Smooth muscle cell (in vitro differentiated cells): ENCODE measurements around the gene EFCAB13. TPM values are rescaled to one million over a fixed set of nuclear protein-coding genes. Genes with fewer than 3 reads are reported as not detected.

ENCODE experiments used
- DNase-seq: peaks from one replicate; lab custom pipeline; 2025; ENCODE audit not compliant: unreplicated experiment; lab: John Stamatoyannopoulos, UW
- H2AFZ ChIP-seq: fragments of 200-600 bp; sonication (generic); 2 replicates; pipeline ENCODE4 v1.6.0; 2016; ENCODE audit warnings: antibody characterized with exemption, low read depth, mild to moderate bottlenecking
- H3F3A ChIP-seq: fragments of 200-600 bp; sonication (generic); 2 replicates; pipeline ENCODE4 v1.6.0; 2017; ENCODE audit warnings: antibody characterized with exemption, low read depth
- H3K27ac ChIP-seq: fragments of 200-600 bp; sonication (generic); 2 replicates; pipeline ENCODE4 v1.5.1; 2016; ENCODE audit warnings: low read depth, mild to moderate bottlenecking
- H3K27me3 ChIP-seq: fragments of 200-600 bp; sonication (generic); 2 replicates; pipeline ENCODE4 v1.6.1; 2016; ENCODE audit warnings: low read depth, mild to moderate bottlenecking
- H3K36me3 ChIP-seq: fragments of 200-600 bp; sonication (generic); 2 replicates; pipeline ENCODE4 v1.5.1; 2016; ENCODE audit warnings: low read depth
- H3K4me1 ChIP-seq: fragments of 200-600 bp; sonication (generic); 2 replicates; pipeline ENCODE4 v1.5.1; 2016; ENCODE audit warnings: low read depth
- H3K4me2 ChIP-seq: fragments of 200-600 bp; sonication (generic); 2 replicates; pipeline ENCODE4 v1.6.0; 2016; ENCODE audit warnings: mild to moderate bottlenecking
- H3K4me3 ChIP-seq: fragments of 200-600 bp; sonication (generic); 2 replicates; pipeline ENCODE4 v1.5.1; 2016; ENCODE audit warnings: mild to moderate bottlenecking
- H3K79me2 ChIP-seq: fragments of 200-600 bp; sonication (generic); 2 replicates; pipeline ENCODE4 v1.6.0; 2016; ENCODE audit warnings: low read depth, mild to moderate bottlenecking
- H3K9ac ChIP-seq: fragments of 200-600 bp; sonication (generic); 2 replicates; pipeline ENCODE4 v1.6.0; 2016; ENCODE audit warnings: low read depth
- H3K9me3 ChIP-seq: fragments of 200-600 bp; sonication (generic); replicated peaks from 2 replicates; pipeline ENCODE4 v1.5.1; 2016; ENCODE audit warnings: low read depth
- H4K20me1 ChIP-seq: fragments of 200-600 bp; sonication (generic); 2 replicates; pipeline ENCODE4 v1.6.0; 2016; ENCODE audit warnings: low read depth
- CTCF ChIP-seq: fragments of 200-600 bp; sonication (generic); IDR thresholded peaks from 2 replicates; pipeline ENCODE4 v1.5.1; 2017; ENCODE audit warnings: borderline replicate concordance, mild to moderate bottlenecking, antibody characterized with exemption; ENCODE audit not compliant: insufficient read depth, poor library complexity, severe bottlenecking
- WGBS: methylation state at CpG from one replicate; pipeline ENCODE4 v1.1.7; 2016; ENCODE audit warnings: low lambda C conversion rate; 5-methylcytosine and 5-hydroxymethylcytosine counted together
- polyA plus RNA-seq: library from polyadenylated mRNA; unstranded; fragments of >200 nt; fragmentation: Nextera tagmentation; extraction: Ambion mirVana; gene quantifications from 2 replicates; pipeline ENCODE4 v1.2.1, GENCODE V29; 2016
- total RNA-seq: library from RNA; depleted of rRNA; stranded (reverse); fragments of >200 nt; gene quantifications from 2 replicates; pipeline ENCODE4 v1.2.3, GENCODE V29; 2014

The EFCAB13 gene
- total and polyA plus RNA-seq, 2 experiments from 2014 or later = 1.2 to 4.6 TPM

GRCh38 chr17:47300718-47301117, 23.0 kb upstream of the EFCAB13 start:
- no peaks in the 10 kb centered on the region for H3F3A ChIP-seq
- no peaks in the 10 kb centered on the region for H4K20me1 ChIP-seq
- H3K4me1 ChIP-seq = peaks cover 6% of the 10 kb centered on the region
- no peak for TF ChIP-seq CTCF
- WGBS = 90% methylated on average over 1 of the region's 1 CpG
- no peak overlapping the region for H3K4me2 ChIP-seq
- no peak for DNase-seq
- H3K27ac ChIP-seq = no peak overlapping the region
- H3K27me3 ChIP-seq = no peaks in the 10 kb centered on the region
- no peak overlapping the region for H3K4me3 ChIP-seq
- H2AFZ ChIP-seq = no peak overlapping the region
- no peaks in the 10 kb centered on the region for H3K79me2 ChIP-seq
- H3K9me3 ChIP-seq = no peaks in the 10 kb centered on the region
- no peak overlapping the region for H3K9ac ChIP-seq
- peaks cover 12% of the 10 kb centered on the region for H3K36me3 ChIP-seq

- Histone ChIP-seq H3K79me2 (no peaks in the 10 kb centered on the region), H3F3A (no peaks in the 10 kb centered on the region), H3K27ac (no peak overlapping the region), H3K4me3 (no peak overlapping the region), H2AFZ (no peak overlapping the region), H4K20me1 (no peaks in the 10 kb centered on the region), H3K9me3 (no peaks in the 10 kb centered on the region), H3K4me1 (peaks cover 5% of the 10 kb centered on the region), H3K9ac (no peak overlapping the region), H3K36me3 (peaks cover 12% of the 10 kb centered on the region), H3K4me2 (no peak overlapping the region), H3K27me3 (no peaks in the 10 kb centered on the region)
- TF ChIP-seq CTCF = no peak
- WGBS = 76% methylated on average over 3 of the region's 3 CpGs
- DNase-seq = no peak
Measured at GRCh38 chr17:47301161-47301560, 22.6 kb upstream of the EFCAB13 start.

GRCh38 chr17:47301831-47302230, 21.9 kb upstream of the EFCAB13 start:
- Histone ChIP-seq H3K4me1 (peaks cover 5% of the 10 kb centered on the region), H3F3A (no peaks in the 10 kb centered on the region), H3K27me3 (no peaks in the 10 kb centered on the region), H3K9me3 (no peaks in the 10 kb centered on the region), H3K4me2 (no peak overlapping the region), H3K36me3 (peaks cover 12% of the 10 kb centered on the region), H4K20me1 (no peaks in the 10 kb centered on the region), H3K27ac (no peak overlapping the region), H2AFZ (no peak overlapping the region), H3K9ac (no peak overlapping the region), H3K79me2 (no peaks in the 10 kb centered on the region), H3K4me3 (no peak overlapping the region)
- no peak for DNase-seq
- WGBS = 88% methylated on average over 2 of the region's 2 CpGs
- TF ChIP-seq CTCF = no peak

GRCh38 chr17:47304186-47304585, 19.6 kb upstream of the EFCAB13 start:
- H3K4me3 ChIP-seq = no peak overlapping the region

More at GRCh38 chr17:47304186-47304585, 19.6 kb upstream of the EFCAB13 start:
- Histone ChIP-seq H3K4me1 (peaks cover 5% of the 10 kb centered on the region), H3K9me3 (no peaks in the 10 kb centered on the region), H3K27me3 (no peaks in the 10 kb centered on the region), H3K79me2 (no peaks in the 10 kb centered on the region), H3K9ac (no peak overlapping the region), H3K4me2 (no peak overlapping the region), H4K20me1 (no peaks in the 10 kb centered on the region), H3K27ac (no peak overlapping the region), H3K36me3 (peaks cover 12% of the 10 kb centered on the region), H3F3A (no peaks in the 10 kb centered on the region), H2AFZ (no peak overlapping the region)
- WGBS = 100% methylated on average over 1 of the region's 1 CpG
- TF ChIP-seq CTCF = no peak
- DNase-seq = no peak
